ENCODE measurements around the gene NFIC.

DNA sequence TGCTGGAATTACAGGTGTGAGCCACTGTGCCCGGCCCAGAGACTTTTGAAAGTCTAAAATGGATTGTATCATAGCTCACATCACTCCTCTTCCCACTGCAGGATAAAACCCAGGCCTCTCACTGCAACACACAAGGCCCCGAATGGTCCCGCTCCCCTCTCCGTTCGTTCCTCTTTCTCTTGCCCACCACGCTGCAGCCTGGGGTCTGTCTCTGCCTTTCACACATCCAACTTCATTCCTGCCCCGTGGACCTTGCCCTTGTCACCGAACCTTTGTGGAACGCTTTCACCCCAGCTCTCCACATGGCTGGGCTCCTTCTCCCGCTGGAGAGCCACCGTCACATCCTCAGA is 42.6 kb downstream of the NFIC start:
- no peak for TF ChIP-seq POLR2AphosphoS5 (IDR thresholded peaks at IDR 0.05)
- TF ChIP-seq, protein P1, sequence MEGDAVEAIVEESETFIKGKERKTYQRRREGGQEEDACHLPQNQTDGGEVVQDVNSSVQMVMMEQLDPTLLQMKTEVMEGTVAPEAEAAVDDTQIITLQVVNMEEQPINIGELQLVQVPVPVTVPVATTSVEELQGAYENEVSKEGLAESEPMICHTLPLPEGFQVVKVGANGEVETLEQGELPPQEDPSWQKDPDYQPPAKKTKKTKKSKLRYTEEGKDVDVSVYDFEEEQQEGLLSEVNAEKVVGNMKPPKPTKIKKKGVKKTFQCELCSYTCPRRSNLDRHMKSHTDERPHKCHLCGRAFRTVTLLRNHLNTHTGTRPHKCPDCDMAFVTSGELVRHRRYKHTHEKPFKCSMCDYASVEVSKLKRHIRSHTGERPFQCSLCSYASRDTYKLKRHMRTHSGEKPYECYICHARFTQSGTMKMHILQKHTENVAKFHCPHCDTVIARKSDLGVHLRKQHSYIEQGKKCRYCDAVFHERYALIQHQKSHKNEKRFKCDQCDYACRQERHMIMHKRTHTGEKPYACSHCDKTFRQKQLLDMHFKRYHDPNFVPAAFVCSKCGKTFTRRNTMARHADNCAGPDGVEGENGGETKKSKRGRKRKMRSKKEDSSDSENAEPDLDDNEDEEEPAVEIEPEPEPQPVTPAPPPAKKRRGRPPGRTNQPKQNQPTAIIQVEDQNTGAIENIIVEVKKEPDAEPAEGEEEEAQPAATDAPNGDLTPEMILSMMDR (IDR thresholded peaks at IDR 0.05) = no peak
- TF ChIP-seq POLR2A (IDR thresholded peaks at IDR 0.05) = no peak

Data from upper lobe of left lung (tissue), 4 donors.